Measurements from ENCODE around the gene PIEZO2.

- TF ChIP-seq CTCF (IDR thresholded peaks at IDR 0.05), result no peak
- no peak for TF ChIP-seq POLR2A (IDR thresholded peaks at IDR 0.05)
These were observed 200.9 kb downstream of the PIEZO2 start for GRCh38 chr18:10948421-10948820.

Data from esophagus squamous epithelium (tissue), 4 donors.